ENCODE measurements around the gene NOP14. TPM values are rescaled to one million over a fixed set of nuclear protein-coding genes. Genes with fewer than 3 reads are reported as not detected.

Gene NOP14
- total RNA-seq, 2 experiments from 2014 or later = 21.8 TPM

GRCh38 chr4:2932321-2932950, 30.8 kb downstream of the NOP14 start:
- H3K27me3 Mint-ChIP-seq = no peaks in the 10 kb centered on the region
- peak overlapping the region; percentile 77 for H3K27ac ChIP-seq (ENCODE audit: low read depth in 1 of 2, low read length in 2 of 2)
- ChIA-PET CTCF (no interaction called here), POLR2A (interaction anchor here (1.7 kb wide), 1 partner anchor 31 kb away, joined by 4 read pairs; the partner anchor contains the start of genes GRK4 and NOP14)
- peaks cover 44% of the 10 kb centered on the region for H3K36me3 ChIP-seq (ENCODE audit: insufficient read depth, low read length)
- peak overlapping the region; percentile 68 for H3K4me3 ChIP-seq (ENCODE audit: low read length)
- no peaks in the 10 kb centered on the region for H3K9me3 Mint-ChIP-seq
- H3K4me3 Mint-ChIP-seq = peak overlapping the region; percentile 96
- ATAC-seq (ENCODE audit: poor library complexity) (no peak), DNase-seq (peak in 2 of 14 experiments; percentile 32 to 44)
- no peak for TF ChIP-seq CTCF (IDR thresholded peaks at IDR 0.05)
- peaks cover 62% of the 10 kb centered on the region for H3K36me3 Mint-ChIP-seq (ENCODE audit: low read depth)
- H3K4me1 ChIP-seq (ENCODE audit: insufficient read depth, low read length) = peaks cover 60% of the 10 kb centered on the region
- H3K27ac Mint-ChIP-seq = peak overlapping the region; percentile 99
- intact Hi-C loops (cut with DNase I, micrococcal nuclease) = loop anchor here in 1 of 2 experiments (10.0 kb wide), 1 partner anchor 668 kb away; the partner anchor contains the start of gene MXD4
- H3K4me1 Mint-ChIP-seq (ENCODE audit: low read depth) = peaks cover 45% of the 10 kb centered on the region
- H3K9me3 ChIP-seq (ENCODE audit: control insufficient read depth in 1 of 2, insufficient read depth in 1 of 2, low read length in 2 of 2) = no peaks in the 10 kb centered on the region
- no peaks in the 10 kb centered on the region for H3K27me3 ChIP-seq (ENCODE audit: control insufficient read depth in 1 of 2, insufficient read depth in 2 of 2, low read length in 2 of 2)

GRCh38 chr4:2931512-2932301, 31.5 kb downstream of the NOP14 start:
- peak; percentile 43 for TF ChIP-seq CTCF (IDR thresholded peaks at IDR 0.05)
- H3K4me1 Mint-ChIP-seq (ENCODE audit: low read depth) = peaks cover 38% of the 10 kb centered on the region
- no peaks in the 10 kb centered on the region for H3K27me3 ChIP-seq (ENCODE audit: control insufficient read depth in 1 of 2, insufficient read depth in 2 of 2, low read length in 2 of 2)
- H3K4me3 ChIP-seq (ENCODE audit: low read length) = peak overlapping the region; percentile 68
- intact Hi-C loops (cut with DNase I, micrococcal nuclease) = loop anchor here in 1 of 2 experiments (10.0 kb wide), 1 partner anchor 667 kb away; the partner anchor contains the start of gene MXD4
- H3K4me1 ChIP-seq (ENCODE audit: insufficient read depth, low read length) = peaks cover 53% of the 10 kb centered on the region
- peaks cover 60% of the 10 kb centered on the region for H3K36me3 Mint-ChIP-seq (ENCODE audit: low read depth)
- peak overlapping the region; percentile 99 for H3K27ac Mint-ChIP-seq
- H3K9me3 ChIP-seq (ENCODE audit: control insufficient read depth in 1 of 2, insufficient read depth in 1 of 2, low read length in 2 of 2) = no peaks in the 10 kb centered on the region
- peak; percentile 45 for ATAC-seq (ENCODE audit: poor library complexity)
- no peaks in the 10 kb centered on the region for H3K27me3 Mint-ChIP-seq
- peak overlapping the region; percentile 96 for H3K4me3 Mint-ChIP-seq
- peaks cover 48% of the 10 kb centered on the region for H3K36me3 ChIP-seq (ENCODE audit: insufficient read depth, low read length)
- ChIA-PET POLR2A (interaction anchor here (1.7 kb wide), 1 partner anchor 32 kb away, joined by 4 read pairs; the partner anchor contains the start of genes GRK4 and NOP14), CTCF (interaction anchor here (0.5 kb wide), 1 partner anchor 79 kb away, joined by 3 read pairs; no protein-coding TSS in a partner anchor)
- peak overlapping the region; percentile 77 for H3K27ac ChIP-seq (ENCODE audit: low read depth in 1 of 2, low read length in 2 of 2)
- H3K9me3 Mint-ChIP-seq = no peaks in the 10 kb centered on the region
- peak in 12 of 14 experiments; percentile 38 to 87 (median 53) for DNase-seq

GRCh38 chr4:2930758-2931511, 32.3 kb downstream of the NOP14 start:
- intact Hi-C loops (cut with DNase I, micrococcal nuclease) = loop anchor here in 1 of 2 experiments (10.0 kb wide), 1 partner anchor 666 kb away; the partner anchor contains the start of gene MXD4
- no peak for TF ChIP-seq CTCF (IDR thresholded peaks at IDR 0.05)
- Histone ChIP-seq H3K27ac (ENCODE audit: low read depth in 1 of 2, low read length in 2 of 2) (peak overlapping the region; percentile 77), H3K4me1 (ENCODE audit: insufficient read depth, low read length) (peaks cover 45% of the 10 kb centered on the region), H3K27me3 (ENCODE audit: control insufficient read depth in 1 of 2, insufficient read depth in 2 of 2, low read length in 2 of 2) (no peaks in the 10 kb centered on the region), H3K4me3 (ENCODE audit: low read length) (no peak overlapping the region), H3K36me3 (ENCODE audit: insufficient read depth, low read length) (peaks cover 56% of the 10 kb centered on the region), H3K9me3 (ENCODE audit: control insufficient read depth in 1 of 2, insufficient read depth in 1 of 2, low read length in 2 of 2) (no peaks in the 10 kb centered on the region)
- DNase-seq (peak in 2 of 14 experiments; percentile 32 to 43), ATAC-seq (ENCODE audit: poor library complexity) (no peak)
- ChIA-PET POLR2A (interaction anchor here (1.7 kb wide), 1 partner anchor 32 kb away, joined by 4 read pairs; the partner anchor contains the start of genes GRK4 and NOP14), CTCF (interaction anchor here (0.5 kb wide), 1 partner anchor 78 kb away, joined by 3 read pairs; no protein-coding TSS in a partner anchor)
- Mint-ChIP-seq H3K9me3 (no peaks in the 10 kb centered on the region), H3K4me1 (ENCODE audit: low read depth) (peaks cover 30% of the 10 kb centered on the region), H3K27ac (no peak overlapping the region), H3K36me3 (ENCODE audit: low read depth) (peaks cover 60% of the 10 kb centered on the region), H3K4me3 (peak overlapping the region; percentile 60), H3K27me3 (no peaks in the 10 kb centered on the region)

Data from CD4-positive, alpha-beta T cell (primary cell).